Astrocyte of the cerebellum (primary cell): ENCODE results near the gene FAM131A.

Source experiments
- DNase-seq: peaks from one replicate; pipeline ENCODE4 v3.0.0-alpha.2; 2011; ENCODE audit warnings: low read depth
- H3K4me3 ChIP-seq: 2 replicates; pipeline ENCODE4 v1.5.1; 2011; ENCODE audit warnings: mild to moderate bottlenecking, low read depth, low read length, moderate library complexity
- in situ Hi-C: cut with HindIII; loops from 2 replicates; pipeline ENCODE4 v1.10.0; 2017; ENCODE audit warnings: low sequenced_read_pairs
- TF ChIP-seq, protein P1 (sequence below): IDR thresholded peaks from 2 replicates; pipeline ENCODE4 v1.5.1; 2012; ENCODE audit warnings: low read length, low read depth, moderate library complexity, mild to moderate bottlenecking; ENCODE audit errors: missing control alignments

The FAM131A gene

DNA sequence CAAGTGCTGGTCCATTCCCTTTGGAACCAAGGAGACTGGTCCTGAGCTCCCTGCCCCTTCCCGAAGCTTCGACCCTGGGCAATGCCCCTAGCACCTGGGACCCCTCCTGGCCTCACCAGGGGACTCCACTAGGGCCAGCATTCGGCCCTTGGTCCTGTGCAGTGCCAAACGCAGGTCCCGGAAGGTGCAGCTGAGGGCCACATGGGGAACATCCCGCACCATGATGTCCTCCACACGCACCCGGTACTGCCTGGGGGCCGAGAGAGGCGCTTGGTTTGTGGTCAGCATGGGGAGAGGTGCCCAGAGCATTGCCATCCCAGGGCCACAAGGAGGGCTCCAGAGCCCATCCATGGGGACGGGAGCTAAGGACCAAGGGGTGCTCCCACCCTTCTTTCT lies 16.1 kb downstream of the FAM131A start:
- in situ Hi-C loops: no loop called here
- TF ChIP-seq, protein P1, sequence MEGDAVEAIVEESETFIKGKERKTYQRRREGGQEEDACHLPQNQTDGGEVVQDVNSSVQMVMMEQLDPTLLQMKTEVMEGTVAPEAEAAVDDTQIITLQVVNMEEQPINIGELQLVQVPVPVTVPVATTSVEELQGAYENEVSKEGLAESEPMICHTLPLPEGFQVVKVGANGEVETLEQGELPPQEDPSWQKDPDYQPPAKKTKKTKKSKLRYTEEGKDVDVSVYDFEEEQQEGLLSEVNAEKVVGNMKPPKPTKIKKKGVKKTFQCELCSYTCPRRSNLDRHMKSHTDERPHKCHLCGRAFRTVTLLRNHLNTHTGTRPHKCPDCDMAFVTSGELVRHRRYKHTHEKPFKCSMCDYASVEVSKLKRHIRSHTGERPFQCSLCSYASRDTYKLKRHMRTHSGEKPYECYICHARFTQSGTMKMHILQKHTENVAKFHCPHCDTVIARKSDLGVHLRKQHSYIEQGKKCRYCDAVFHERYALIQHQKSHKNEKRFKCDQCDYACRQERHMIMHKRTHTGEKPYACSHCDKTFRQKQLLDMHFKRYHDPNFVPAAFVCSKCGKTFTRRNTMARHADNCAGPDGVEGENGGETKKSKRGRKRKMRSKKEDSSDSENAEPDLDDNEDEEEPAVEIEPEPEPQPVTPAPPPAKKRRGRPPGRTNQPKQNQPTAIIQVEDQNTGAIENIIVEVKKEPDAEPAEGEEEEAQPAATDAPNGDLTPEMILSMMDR: no peak
- DNase-seq: no peak
- no peak overlapping the region for H3K4me3 ChIP-seq

DNA sequence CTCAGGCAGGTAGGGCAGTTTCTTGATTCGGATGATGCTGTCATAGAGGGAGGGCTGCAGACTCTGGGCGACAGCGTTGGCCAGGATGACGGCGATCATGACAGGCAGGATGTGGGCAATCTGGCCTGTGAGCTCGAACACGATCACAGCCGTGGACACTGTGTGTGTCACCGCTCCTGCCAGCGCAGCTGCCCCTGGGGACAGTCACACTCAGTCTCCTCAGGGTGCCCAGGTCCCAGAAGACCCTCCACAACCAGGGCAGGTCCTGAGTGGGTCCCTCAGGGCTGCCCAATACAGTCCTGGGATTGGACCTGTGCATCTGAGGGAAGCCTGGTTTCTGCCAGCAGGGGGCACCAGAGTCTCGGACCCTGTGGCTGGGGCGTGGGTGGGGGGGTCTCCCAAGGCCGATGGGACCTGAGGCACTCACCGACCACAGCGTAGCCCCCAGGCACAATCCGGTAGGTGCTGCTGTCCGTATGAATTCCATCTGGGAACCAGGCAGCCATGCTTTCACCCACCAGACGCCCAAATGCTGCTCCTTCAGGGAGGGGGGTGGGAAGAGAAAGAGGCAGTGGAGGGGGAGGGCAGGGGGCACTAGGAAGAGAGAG lies 16.8 kb downstream of the FAM131A start:
- no peak for DNase-seq
- TF ChIP-seq, protein P1: peak; percentile 76

DNA sequence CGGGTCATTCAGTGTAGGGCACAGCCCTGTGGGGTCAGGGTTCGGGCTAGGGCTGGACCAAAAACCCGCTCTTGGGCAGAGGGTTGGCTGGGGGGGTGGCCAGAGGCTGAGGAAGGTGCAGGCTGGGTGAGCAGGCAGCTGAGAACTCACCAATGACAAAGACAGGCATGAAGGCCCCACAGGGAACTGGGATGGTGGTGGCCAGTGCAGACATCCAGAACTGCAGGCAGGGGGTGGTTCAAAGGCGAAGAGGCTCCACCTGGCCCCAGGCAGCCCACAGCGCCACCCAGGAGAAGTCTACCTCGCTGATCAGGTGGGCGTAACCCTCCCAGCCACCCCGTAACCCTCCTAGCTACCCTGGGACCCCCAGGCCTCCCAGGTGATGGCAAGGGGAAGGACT lies 17.4 kb downstream of the FAM131A start:
- in situ Hi-C loops: no loop called here

More for the DNA sequence above, 16.8 kb downstream of the FAM131A start:
- H3K4me3 ChIP-seq: no peak overlapping the region
- in situ Hi-C loops: no loop called here

DNA sequence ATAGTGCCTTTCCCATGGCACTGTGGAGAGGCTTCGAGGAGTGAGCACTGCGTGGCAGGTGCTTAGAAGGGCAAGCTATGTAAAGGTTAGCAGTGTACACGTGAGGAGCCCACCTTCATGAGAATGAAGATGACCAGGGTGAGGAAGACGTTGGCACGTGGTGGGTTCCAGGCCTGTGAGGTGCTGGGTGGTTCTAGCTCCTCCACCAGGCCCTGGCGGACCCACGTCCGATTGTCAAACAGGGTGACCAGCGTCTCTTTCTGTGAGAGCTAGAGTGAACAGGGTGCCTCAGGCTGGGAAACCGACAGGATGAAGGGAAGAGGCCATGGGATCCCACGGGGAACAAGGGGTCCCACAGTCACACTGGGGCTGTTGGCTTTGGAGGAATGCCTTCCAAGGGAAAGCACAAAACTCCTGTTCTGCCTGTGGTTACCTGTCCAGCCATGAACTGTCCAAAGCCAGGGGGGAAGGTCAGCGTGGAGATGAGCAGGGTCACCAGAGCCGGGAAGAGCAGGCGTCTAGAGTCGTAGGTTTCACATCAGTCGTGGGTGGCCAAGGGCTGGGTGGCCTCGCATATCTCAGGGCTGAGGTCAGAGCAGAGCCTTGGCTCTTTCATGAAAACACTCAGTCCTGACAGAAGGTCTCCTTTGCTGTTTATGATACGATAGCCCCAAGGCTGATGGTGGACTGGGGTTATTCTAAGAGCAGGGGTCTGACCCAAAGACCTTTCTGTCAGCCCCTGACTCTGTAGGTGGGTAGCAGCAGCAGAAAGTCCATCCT lies 18.1 kb downstream of the FAM131A start:
- no peak for DNase-seq
- in situ Hi-C loops: no loop called here
- H3K4me3 ChIP-seq: no peak overlapping the region
- TF ChIP-seq, protein P1: no peak

More for the DNA sequence above, 17.4 kb downstream of the FAM131A start:
- no peak overlapping the region for H3K4me3 ChIP-seq
- TF ChIP-seq, protein P1: no peak
- no peak for DNase-seq

DNA sequence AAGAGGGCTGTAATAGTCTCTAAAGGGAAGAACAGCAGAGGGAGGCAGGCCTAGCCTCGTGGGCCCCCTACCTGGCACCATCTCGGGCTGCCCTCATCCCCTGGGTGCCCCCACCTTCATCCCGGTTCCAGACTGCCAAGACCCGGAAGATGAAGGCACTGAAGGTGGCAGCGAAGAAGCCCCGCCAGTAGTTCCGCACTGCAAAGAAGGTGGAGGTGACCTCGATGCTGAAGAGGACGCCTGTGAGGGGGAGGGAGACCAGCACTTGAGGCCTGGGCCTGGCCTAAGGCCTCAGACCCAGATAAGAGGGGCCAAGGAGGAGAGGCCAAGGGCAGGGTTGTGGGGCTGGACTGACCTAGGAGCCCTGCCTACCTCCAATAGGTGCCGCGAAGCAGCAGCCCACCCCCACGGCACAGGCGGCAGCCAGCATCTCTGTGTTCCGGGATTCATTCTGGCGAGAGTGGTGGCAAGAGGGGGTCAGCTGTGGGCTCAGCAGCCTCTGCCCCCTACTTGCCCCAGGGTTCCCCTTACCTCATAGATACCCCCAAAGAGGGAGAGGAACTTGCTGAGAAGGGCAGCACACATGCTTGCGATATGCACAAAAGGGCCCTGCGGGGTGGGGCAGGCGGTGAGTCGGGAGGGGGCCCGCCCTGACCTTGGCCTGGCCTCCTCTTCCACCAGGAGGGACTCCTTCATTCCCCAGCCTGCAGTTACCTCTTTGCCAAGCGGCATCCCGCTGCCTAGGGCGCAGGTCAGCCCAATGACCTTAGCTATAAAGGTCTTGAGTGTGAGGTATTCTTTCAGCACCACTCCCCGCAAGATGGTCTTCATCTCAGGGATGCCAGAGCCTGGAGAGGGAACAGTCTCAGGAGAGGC lies 20.1 kb downstream of the FAM131A start:
- TF ChIP-seq, protein P1: no peak
- in situ Hi-C loops: no loop called here
- DNase-seq: no peak
- no peak overlapping the region for H3K4me3 ChIP-seq

DNA sequence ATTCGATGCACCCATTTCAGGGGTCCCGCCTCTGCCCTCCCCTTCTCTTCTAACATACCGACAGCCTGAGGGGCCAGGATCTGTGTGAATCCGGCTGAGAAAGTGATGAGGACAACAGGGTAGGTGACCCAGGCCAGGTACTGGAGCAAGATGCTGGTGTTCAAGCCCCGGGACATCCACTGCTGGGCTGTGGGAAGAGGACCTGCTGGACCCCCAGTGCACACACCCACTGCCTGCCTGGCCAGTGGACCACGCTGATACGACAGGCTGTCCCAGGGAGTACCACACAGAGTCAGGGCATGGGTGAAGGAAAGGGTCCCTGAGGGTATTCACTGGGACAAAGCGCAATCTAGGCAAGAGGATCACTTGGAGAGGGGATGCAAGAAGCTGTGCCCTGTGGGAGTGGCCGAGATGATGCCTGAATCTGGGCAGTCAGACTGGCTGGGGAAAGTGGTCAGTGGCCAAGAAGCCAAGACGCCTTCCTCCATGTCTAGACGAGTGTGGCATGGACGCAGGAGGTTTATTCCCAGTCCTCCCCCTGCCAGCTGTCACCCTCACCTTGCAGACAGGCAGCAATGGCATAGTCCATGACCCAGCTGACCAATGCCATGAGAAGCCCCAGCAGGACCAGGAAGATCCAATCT lies 20.8 kb downstream of the FAM131A start:
- in situ Hi-C loops: no loop called here
- no peak for DNase-seq
- TF ChIP-seq, protein P1: no peak
- no peak overlapping the region for H3K4me3 ChIP-seq
